HFFc6 (cell line): Measurements from ENCODE around the gene MAN1C1. TPM values are rescaled to one million over a fixed set of nuclear protein-coding genes. Genes with fewer than 3 reads are reported as not detected.

Experiments
- DNase-seq: peaks from one replicate; pipeline ENCODE4 v3.0.0-alpha.2; 2018
- H3K27ac Mint-ChIP-seq: 2 replicates; pipeline ENCODE4 v1.8.0; 2020; ENCODE audit warnings: mild to moderate bottlenecking, mixed read lengths
- H3K27me3 Mint-ChIP-seq: 2 replicates; pipeline ENCODE4 v1.8.0; 2021; ENCODE audit warnings: mild to moderate bottlenecking, moderate library complexity, mixed read lengths; ENCODE audit not compliant: insufficient read depth
- H3K36me3 Mint-ChIP-seq: 2 replicates; pipeline ENCODE4 v1.8.0; 2021; ENCODE audit warnings: low read depth, mixed read lengths
- H3K4me1 Mint-ChIP-seq: 2 replicates; pipeline ENCODE4 v1.8.0; 2020; ENCODE audit warnings: low read depth, mixed read lengths
- H3K4me3 Mint-ChIP-seq: 2 replicates; pipeline ENCODE4 v1.8.0; 2020; ENCODE audit warnings: mild to moderate bottlenecking, moderate library complexity, mixed read lengths
- H3K9me3 Mint-ChIP-seq: 2 replicates; pipeline ENCODE4 v1.8.0; 2020; ENCODE audit warnings: mild to moderate bottlenecking, mixed read lengths
- CTCF ChIP-seq: fragments of 200-600 bp; sonication (generic); IDR thresholded peaks from 2 replicates; pipeline ENCODE4 v1.5.0; 2021; ENCODE audit warnings: antibody characterized with exemption, mild to moderate bottlenecking
- total RNA-seq, 6 experiments: library from RNA; stranded (reverse); fragmentation: NEBNext Ultra II Directional; extraction: Animal tissue kit (Norgen Biotek cat#: 25700); gene quantifications; 2 replicates in 1 of 6; 3 replicates in 5 of 6; pipeline ENCODE4 v1.2.3, GENCODE V29; 2021

The MAN1C1 gene
- total RNA-seq, 6 experiments from 2014 or later: 0.07 to 0.14 (median 0.08) TPM; not detected in 3

- no peak for DNase-seq
Observed at GRCh38 chr1:25825605-25826004, 209.0 kb downstream of the MAN1C1 start.

GRCh38 chr1:25826571-25826970, 210.0 kb downstream of the MAN1C1 start:
- TF ChIP-seq CTCF: no peak
- no peak for DNase-seq
- peaks cover 15% of the 10 kb centered on the region for H3K36me3 Mint-ChIP-seq
- no peak overlapping the region for H3K4me3 Mint-ChIP-seq
- no peaks in the 10 kb centered on the region for H3K9me3 Mint-ChIP-seq
- H3K27me3 Mint-ChIP-seq: no peaks in the 10 kb centered on the region; the same call in 1 of the 2 replicates
- H3K4me1 Mint-ChIP-seq: peaks cover 8% of the 10 kb centered on the region
- H3K27ac Mint-ChIP-seq: no peak overlapping the region

More at GRCh38 chr1:25825605-25826004, 209.0 kb downstream of the MAN1C1 start:
- Mint-ChIP-seq H3K27me3 (no peaks in the 10 kb centered on the region; the same call in 1 of the 2 replicates), H3K4me3 (no peak overlapping the region), H3K4me1 (peaks cover 18% of the 10 kb centered on the region), H3K36me3 (peaks cover 15% of the 10 kb centered on the region), H3K27ac (peak overlapping the region; percentile 49; the same call in 1 of the 2 replicates), H3K9me3 (no peaks in the 10 kb centered on the region)
- no peak for TF ChIP-seq CTCF

GRCh38 chr1:25828491-25828890, 211.9 kb downstream of the MAN1C1 start:
- no peaks in the 10 kb centered on the region; the same call in 1 of the 2 replicates for H3K27me3 Mint-ChIP-seq
- DNase-seq: no peak
- TF ChIP-seq CTCF: no peak
- H3K4me3 Mint-ChIP-seq: no peak overlapping the region
- H3K4me1 Mint-ChIP-seq: peaks cover 5% of the 10 kb centered on the region; the same call in 1 of the 2 replicates
- peaks cover 15% of the 10 kb centered on the region for H3K36me3 Mint-ChIP-seq
- H3K9me3 Mint-ChIP-seq: no peaks in the 10 kb centered on the region
- no peak overlapping the region for H3K27ac Mint-ChIP-seq

- no peak for TF ChIP-seq CTCF
- H3K9me3 Mint-ChIP-seq: no peaks in the 10 kb centered on the region
- no peak overlapping the region for H3K4me3 Mint-ChIP-seq
- no peaks in the 10 kb centered on the region; the same call in 1 of the 2 replicates for H3K27me3 Mint-ChIP-seq
- H3K4me1 Mint-ChIP-seq: peaks cover 5% of the 10 kb centered on the region; the same call in 1 of the 2 replicates
- DNase-seq: no peak
- H3K27ac Mint-ChIP-seq: no peak overlapping the region
- peaks cover 15% of the 10 kb centered on the region for H3K36me3 Mint-ChIP-seq
Observed at GRCh38 chr1:25829046-25829445, 212.5 kb downstream of the MAN1C1 start.

GRCh38 chr1:25831569-25832196, 215.1 kb downstream of the MAN1C1 start:
- 0 out of 2 replicates have a peak, but pooled peaks cover 7% of the 10 kb centered on the region for H3K4me1 Mint-ChIP-seq
- no peak overlapping the region for H3K27ac Mint-ChIP-seq
- no peaks in the 10 kb centered on the region for H3K9me3 Mint-ChIP-seq
- TF ChIP-seq CTCF: no peak
- H3K36me3 Mint-ChIP-seq: peaks cover 17% of the 10 kb centered on the region
- no peaks in the 10 kb centered on the region; the same call in 1 of the 2 replicates for H3K27me3 Mint-ChIP-seq
- no peak overlapping the region for H3K4me3 Mint-ChIP-seq
- DNase-seq: no peak
